GM21447 (cell line): ENCODE data around the gene PRKCA.
"Not testable (repeated sequence)": the region's sequence is repeated elsewhere in the genome, so short reads cannot be mapped to it uniquely, and the experiment has no call there.

Experiments used
- ATAC-seq: cut with Tn5 transposase; IDR thresholded peaks from one replicate; pipeline ENCODE4 v1.9.1; 2021; ENCODE audit not compliant: unreplicated experiment

The PRKCA gene

GRCh38 chr17:66324381-66325004 is 22.1 kb downstream of the PRKCA start:
- not testable (repeated sequence) for ATAC-seq

GRCh38 chr17:66326476-66327047 is 24.1 kb downstream of the PRKCA start:
- ATAC-seq: no peak

- no peak for ATAC-seq
Observed at GRCh38 chr17:66330646-66331037, 28.2 kb downstream of the PRKCA start.

- ATAC-seq: no peak
Observed at GRCh38 chr17:66331038-66331816, 28.8 kb downstream of the PRKCA start.

GRCh38 chr17:66335797-66336196 is 33.4 kb downstream of the PRKCA start:
- no peak for ATAC-seq

GRCh38 chr17:66337268-66337667 is 34.9 kb downstream of the PRKCA start:
- ATAC-seq: no peak

- no peak for ATAC-seq
Observed at GRCh38 chr17:66337866-66338485, 35.6 kb downstream of the PRKCA start.

GRCh38 chr17:66338937-66339336 is 36.5 kb downstream of the PRKCA start:
- ATAC-seq: no peak

GRCh38 chr17:66339561-66339960 is 37.1 kb downstream of the PRKCA start:
- ATAC-seq: no peak

- no peak for ATAC-seq
Observed at GRCh38 chr17:66340720-66341119, 38.3 kb downstream of the PRKCA start.

- no peak for ATAC-seq
Observed at GRCh38 chr17:66341462-66341861, 39.0 kb downstream of the PRKCA start.

GRCh38 chr17:66342263-66342662 is 39.9 kb downstream of the PRKCA start:
- ATAC-seq: not testable (repeated sequence)

GRCh38 chr17:66343531-66344078 is 41.2 kb downstream of the PRKCA start:
- ATAC-seq: no peak

- no peak for ATAC-seq
Observed at GRCh38 chr17:66344473-66344872, 42.1 kb downstream of the PRKCA start.

- no peak for ATAC-seq
Observed at GRCh38 chr17:66345264-66345663, 42.9 kb downstream of the PRKCA start.

- not testable (repeated sequence) for ATAC-seq
Observed at GRCh38 chr17:66345949-66346638, 43.7 kb downstream of the PRKCA start.

- ATAC-seq: no peak
Observed at GRCh38 chr17:66347661-66348514, 45.5 kb downstream of the PRKCA start.

- no peak for ATAC-seq
Observed at GRCh38 chr17:66348584-66349165, 46.3 kb downstream of the PRKCA start.

GRCh38 chr17:66349521-66350254 is 47.3 kb downstream of the PRKCA start:
- ATAC-seq: no peak
